Sigmoid colon (tissue), 4 donors: ENCODE measurements around the gene ROCK1.

Experiments
- CTCF ChIP-seq, 4 experiments: fragments of 450-650 bp in 3 of 4; fragments of 200-600 bp in 1 of 4; IDR thresholded peaks; one replicate each; pipeline ENCODE4 v1.5.1; 2016 to 2019; ENCODE audit warnings: antibody characterized with exemption in 4 of 4, mild to moderate bottlenecking in 3 of 4, moderate library complexity in 2 of 4
- EP300 ChIP-seq, 4 donors: sonication (generic); formaldehyde crosslinking; IDR thresholded peaks; one replicate each; pipeline ENCODE4 v1.6.1; 2017; ENCODE audit warnings: antibody characterized with exemption in 4 of 4

GRCh38 chr18:21063011-21063410 is 48.6 kb downstream of the ROCK1 start:
- TF ChIP-seq EP300 (IDR thresholded peaks at IDR 0.05) (no peak), CTCF (IDR thresholded peaks at IDR 0.05) (no peak)
